Left kidney (tissue), 2 donors: Measurements from ENCODE around the gene PHTF1. TPM values are rescaled to one million over a fixed set of nuclear protein-coding genes. Genes with fewer than 3 reads are reported as not detected.

Experiments
- DNase-seq: peaks from one replicate; pipeline ENCODE4 v3.0.0-alpha.2; 2013
- polyA plus RNA-seq: library from polyadenylated mRNA; unstranded; fragments of 120-200 nt; gene quantifications from one replicate; pipeline ENCODE4 v1.2.1, GENCODE V29; 2013; ENCODE audit not compliant: insufficient read length

The PHTF1 gene
- polyA plus RNA-seq, 1 donor: 28.1 TPM

GRCh38 chr1:113672491-113672890 lies 86.8 kb downstream of the PHTF1 start:
- no peak for DNase-seq

GRCh38 chr1:113670650-113671049 lies 88.6 kb downstream of the PHTF1 start:
- no peak for DNase-seq

- no peak for DNase-seq
These were observed 89.3 kb downstream of the PHTF1 start for GRCh38 chr1:113669988-113670387.

GRCh38 chr1:113666126-113666525 lies 93.2 kb downstream of the PHTF1 start:
- no peak for DNase-seq

GRCh38 chr1:113665071-113665470 lies 94.2 kb downstream of the PHTF1 start:
- no peak for DNase-seq

GRCh38 chr1:113663165-113663951 lies 95.9 kb downstream of the PHTF1 start:
- no peak for DNase-seq

- DNase-seq: no peak
These were observed 97.2 kb downstream of the PHTF1 start for GRCh38 chr1:113662101-113662500.

- no peak for DNase-seq
These were observed 99.2 kb downstream of the PHTF1 start for GRCh38 chr1:113660088-113660487.

- no peak for DNase-seq
These were observed 99.7 kb downstream of the PHTF1 start for GRCh38 chr1:113659556-113659955.

GRCh38 chr1:113659035-113659434 lies 100.3 kb downstream of the PHTF1 start:
- DNase-seq: no peak

- no peak for DNase-seq
These were observed 101.7 kb downstream of the PHTF1 start for GRCh38 chr1:113657556-113658063.

- no peak for DNase-seq
These were observed 102.2 kb downstream of the PHTF1 start for GRCh38 chr1:113657126-113657525.

- DNase-seq: no peak
These were observed 104.4 kb downstream of the PHTF1 start for GRCh38 chr1:113654883-113655282.

- no peak for DNase-seq
These were observed 105.5 kb downstream of the PHTF1 start for GRCh38 chr1:113653741-113654140.

GRCh38 chr1:113652771-113653170 lies 106.5 kb downstream of the PHTF1 start:
- no peak for DNase-seq

- no peak for DNase-seq
These were observed 110.8 kb downstream of the PHTF1 start for GRCh38 chr1:113648478-113648877.

- DNase-seq: no peak
These were observed 112.1 kb downstream of the PHTF1 start for GRCh38 chr1:113647164-113647563.

Other genes with a start within 250 kb of the PHTF1 start
- gene RSBN1, start 53.0 kb upstream of the PHTF1 start, polyA plus RNA-seq: 27.9 TPM
- 0.57 TPM for gene PTPN22, start 112.2 kb upstream of the PHTF1 start, polyA plus RNA-seq
- gene BCL2L15, start 128.1 kb upstream of the PHTF1 start, polyA plus RNA-seq: 1.4 TPM
- gene AP4B1, start 145.3 kb upstream of the PHTF1 start, polyA plus RNA-seq: 51.2 TPM
- gene DCLRE1B, start 145.8 kb upstream of the PHTF1 start, polyA plus RNA-seq: 12.6 TPM
- 45.5 TPM for gene HIPK1, start 169.8 kb upstream of the PHTF1 start, polyA plus RNA-seq
- gene OLFML3, start 220.0 kb upstream of the PHTF1 start, polyA plus RNA-seq: 131 TPM